GM21526 (cell line): ENCODE data around the gene CTDSPL.

Experiments
- ATAC-seq: cut with Tn5 transposase; IDR thresholded peaks from one replicate; pipeline ENCODE4 v1.9.1; 2021; ENCODE audit warnings: moderate library complexity; ENCODE audit not compliant: unreplicated experiment, low FRiP score

Gene CTDSPL

DNA sequence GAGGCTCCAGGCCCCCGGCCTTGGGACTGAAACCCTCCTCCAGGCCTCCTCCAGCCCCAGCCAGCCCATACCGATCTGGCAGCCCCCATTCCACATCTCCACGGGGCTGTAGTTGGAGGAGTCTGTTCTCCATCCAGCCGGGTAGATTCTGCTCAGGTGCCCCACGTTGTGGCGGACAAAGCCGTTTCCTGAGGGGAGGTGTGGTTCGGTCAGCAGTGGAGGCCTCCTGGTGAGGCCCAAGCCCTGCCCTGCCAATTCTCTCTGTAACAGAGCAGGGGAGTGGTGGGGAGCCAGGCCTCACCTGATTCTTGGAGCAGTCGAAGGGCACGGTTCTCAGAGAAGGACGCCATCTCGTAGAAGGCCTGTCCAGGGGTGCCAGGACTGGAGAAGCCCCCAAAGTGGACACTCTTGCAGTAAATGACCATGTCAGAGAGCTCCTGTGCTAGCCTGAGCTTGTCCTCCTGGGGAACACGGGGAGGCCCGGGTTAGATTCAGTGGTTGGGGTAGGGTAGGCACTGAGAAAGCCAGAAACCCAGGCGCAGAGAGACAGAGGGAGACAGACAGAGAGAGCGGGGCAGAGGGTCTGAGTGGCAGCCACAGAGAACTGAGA is 147.4 kb downstream of the CTDSPL start:
- no peak for ATAC-seq

DNA sequence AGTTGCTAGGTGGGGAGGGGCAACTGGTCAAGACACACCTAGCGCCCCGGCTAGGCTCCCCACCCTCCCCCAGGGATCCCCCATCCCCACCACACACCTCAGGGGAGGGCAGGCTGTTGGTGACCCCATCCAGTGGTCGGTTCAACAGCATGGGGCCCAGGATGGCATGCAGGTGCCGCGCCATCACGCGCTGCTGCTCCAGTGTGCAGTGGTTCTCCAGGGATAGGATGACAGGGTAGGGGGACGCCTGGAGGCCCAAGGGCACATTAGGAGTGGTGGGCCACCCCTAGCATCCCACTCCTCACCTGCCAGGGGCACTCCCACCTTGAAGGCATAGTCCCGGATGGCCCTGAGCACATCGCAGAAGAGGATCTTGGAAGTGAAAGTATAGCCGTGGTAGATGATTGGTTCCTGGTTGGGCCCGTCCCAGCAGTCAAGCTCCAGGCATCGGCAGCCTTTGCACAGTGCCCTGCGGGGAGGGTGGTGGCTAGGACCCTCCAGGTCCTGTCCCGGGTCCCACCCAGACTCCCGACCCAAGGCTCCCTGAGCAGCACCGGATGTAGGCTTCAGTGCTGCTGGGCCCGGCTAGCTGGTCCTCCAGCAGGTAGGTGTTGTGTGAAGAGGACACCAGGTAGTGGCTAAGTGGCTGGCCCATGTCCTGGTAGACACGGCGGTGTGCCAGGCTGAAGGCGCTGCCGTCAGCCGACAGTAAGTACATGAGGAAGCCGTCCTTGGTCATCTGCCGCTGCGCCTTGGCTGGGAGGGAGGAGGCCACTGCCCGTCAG is 148.3 kb downstream of the CTDSPL start:
- ATAC-seq: no peak

DNA sequence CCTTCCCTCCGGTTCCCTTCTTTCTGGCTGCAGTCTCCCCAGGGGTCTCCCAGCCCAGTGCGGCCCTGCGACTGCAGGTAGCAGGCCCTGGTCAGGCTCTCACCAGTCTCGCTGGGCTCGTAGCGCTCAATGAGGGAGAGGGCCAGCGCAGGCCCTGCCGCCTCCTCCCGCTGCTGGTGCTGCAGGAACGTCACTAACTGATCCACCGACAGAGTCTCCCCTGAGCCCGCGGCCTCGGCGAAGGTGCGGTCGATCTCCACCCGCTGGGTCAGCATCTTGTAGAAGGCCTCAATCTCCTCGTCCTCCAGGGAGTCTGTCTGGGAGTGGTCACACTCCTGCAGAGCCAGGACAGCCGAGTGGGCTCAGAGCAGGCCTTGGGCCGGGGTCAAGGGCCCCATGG is 149.4 kb downstream of the CTDSPL start:
- no peak for ATAC-seq

DNA sequence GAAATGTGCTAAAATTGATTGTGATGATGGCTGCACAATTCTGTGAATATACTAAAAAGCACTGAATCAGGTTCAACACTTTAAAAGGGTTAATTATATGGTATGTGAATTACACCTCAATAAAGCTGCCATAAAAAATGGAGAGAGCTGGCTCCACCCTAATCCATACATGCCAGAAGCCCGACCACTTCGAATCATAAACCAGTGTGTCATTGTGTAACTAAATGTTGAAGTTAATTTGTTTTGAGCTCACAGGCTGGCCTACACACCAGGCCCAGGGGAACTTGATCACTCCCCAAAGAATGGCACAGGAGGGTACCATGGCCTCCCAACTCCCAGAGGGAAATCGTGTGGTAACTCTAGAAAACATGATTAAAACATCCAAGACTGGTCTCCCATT is 153.8 kb downstream of the CTDSPL start:
- ATAC-seq: no peak

DNA sequence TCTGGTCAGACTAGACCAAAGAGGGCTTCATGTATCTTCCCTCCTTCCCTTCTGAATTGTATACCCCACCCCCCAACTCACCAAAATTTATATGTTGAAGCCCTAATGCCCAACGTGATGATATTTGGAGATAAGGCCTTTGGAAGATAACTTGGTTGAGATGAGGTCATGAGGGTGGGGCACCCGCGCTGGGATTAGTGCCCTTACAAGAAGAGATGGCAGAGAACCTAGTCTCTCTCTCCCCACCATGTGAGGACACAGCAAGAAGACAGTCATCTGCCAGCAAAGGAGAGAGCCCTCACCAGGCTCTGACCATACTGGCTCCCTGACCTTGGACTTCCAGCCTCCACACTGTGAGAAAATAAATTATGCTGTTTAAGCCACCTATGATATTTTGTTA is 154.3 kb downstream of the CTDSPL start:
- no peak for ATAC-seq

DNA sequence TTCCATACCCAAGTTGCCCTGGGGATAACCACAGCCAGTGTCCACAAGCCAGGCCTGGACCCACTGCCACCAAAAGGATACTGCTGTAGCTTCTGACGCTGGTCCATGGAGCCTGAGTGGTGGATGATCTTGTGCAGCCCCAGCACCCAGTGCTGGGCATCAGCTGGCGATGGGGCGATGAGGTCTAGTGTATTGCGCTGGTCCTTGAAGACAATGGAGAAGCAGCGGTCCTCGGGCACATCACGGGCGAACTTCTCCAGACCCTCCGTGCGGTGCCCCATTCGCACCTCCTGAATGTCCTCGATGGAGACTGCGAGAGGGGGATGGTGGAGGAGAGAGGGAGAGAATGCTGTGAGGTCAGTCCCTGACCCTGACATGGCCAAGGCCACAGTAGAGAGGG is 154.7 kb downstream of the CTDSPL start:
- no peak for ATAC-seq

DNA sequence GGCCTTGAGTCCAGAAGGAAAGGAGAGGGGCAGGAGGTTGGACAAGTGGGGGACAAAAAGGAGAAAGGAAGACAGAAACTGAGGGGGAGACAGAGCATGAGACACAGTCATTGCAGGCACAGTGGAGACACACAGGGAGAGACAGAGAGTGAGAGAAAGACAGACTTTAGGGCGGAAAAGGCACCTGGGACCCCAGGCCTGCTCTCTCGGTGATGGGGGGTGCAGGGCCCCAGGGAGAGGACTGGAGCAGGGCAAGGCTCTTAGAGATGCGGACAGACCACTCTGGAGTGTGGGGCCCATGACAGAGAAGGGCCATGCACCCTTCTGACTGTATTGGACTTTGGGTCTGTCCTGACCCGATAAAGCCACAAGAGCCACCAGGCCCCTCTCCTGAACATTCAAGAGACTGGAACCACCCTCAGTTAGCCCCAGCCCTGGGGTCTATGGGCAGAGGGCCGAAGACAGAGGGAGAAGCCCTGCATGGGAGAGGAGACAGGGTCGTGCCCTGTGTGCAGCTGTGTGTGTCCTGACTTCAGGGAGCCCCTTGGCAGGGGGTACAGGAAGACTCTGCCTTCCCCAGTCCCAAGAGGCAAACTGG is 155.3 kb downstream of the CTDSPL start:
- no peak for ATAC-seq

DNA sequence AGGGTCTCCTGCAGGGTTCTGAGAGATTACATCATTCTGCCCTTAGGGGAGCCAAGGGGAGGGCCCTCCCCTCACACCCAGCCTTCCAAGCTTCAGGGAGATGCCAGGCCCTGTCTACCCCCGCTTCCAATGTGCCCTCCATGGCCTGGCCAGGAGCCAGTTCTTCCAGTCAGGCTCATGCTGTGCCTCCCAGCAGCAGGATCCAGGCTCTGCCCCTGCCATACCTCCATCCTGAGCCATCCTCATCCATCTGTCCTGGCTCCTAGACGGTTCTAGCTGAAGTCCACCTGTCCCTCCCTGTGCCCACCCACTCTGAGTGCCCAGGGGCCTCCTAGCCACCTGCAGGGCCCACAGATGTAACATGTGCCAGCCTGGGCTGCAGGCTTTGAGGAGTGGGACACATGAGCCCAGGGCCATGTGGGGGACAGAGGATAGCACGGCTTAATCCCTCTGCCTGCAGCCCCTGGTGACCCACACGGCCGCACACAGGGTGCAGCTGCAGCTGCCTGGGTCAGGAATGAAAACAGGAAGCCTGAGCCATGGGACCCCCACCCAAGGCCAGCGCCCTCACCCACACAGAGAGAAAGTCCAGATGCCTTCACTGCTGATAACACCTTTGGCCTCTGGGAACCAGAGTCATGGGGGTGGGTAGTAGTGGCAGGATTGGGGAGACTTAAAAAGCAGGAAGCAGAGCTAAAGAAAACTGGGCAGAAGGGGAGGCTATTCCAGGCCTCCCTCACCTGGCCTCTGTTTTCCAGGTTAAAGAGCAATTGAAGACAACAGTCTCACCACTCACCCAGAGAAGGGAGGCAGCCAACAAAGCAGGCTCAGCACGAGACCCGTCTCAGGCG is 156.0 kb downstream of the CTDSPL start:
- no peak for ATAC-seq

DNA sequence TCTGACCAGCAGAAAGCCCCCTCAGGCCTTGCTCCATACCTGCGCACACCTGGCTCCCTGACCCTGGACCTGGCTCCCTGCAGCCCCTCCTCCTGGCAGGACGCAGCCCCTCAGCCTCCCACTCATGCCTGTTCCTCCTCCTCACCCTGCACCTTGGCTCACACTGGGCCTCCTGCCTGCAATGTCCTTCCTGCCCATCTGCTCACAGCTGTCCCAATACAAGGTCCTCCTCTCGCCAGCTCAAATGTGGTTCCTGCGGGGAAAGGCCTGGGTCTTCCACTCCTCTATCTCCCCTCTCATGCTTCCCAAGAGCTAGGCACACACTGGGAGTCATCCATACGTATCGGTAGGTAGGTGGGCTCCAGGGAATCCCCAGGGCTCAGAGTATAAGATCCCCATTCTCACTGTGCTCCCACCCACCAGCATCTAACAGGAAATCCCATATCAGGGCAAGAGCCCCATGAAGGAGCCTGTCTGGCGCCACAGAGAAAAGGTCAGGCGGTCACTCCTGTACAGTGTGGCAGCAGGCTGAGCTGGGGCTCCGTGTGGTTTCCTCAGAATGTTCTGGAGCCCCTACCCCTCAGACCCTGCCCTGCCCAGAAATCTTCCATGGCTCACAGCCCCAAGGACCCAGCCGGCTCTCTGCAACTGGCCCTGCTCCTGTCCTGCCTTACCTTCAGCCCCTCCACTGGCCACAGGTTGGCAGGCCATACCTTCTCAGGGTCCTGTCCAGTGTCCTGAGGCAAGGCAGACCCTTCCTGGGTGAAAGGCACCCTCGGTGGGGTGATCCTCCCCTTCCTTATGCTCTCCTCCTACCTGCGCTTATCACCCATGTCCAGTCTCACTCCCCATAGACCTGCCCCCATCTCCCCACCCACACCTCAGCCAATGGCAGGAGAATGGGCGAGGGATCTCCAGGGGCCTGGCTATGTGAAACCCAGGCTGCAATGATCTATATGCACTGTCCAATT is 156.9 kb downstream of the CTDSPL start:
- no peak for ATAC-seq

DNA sequence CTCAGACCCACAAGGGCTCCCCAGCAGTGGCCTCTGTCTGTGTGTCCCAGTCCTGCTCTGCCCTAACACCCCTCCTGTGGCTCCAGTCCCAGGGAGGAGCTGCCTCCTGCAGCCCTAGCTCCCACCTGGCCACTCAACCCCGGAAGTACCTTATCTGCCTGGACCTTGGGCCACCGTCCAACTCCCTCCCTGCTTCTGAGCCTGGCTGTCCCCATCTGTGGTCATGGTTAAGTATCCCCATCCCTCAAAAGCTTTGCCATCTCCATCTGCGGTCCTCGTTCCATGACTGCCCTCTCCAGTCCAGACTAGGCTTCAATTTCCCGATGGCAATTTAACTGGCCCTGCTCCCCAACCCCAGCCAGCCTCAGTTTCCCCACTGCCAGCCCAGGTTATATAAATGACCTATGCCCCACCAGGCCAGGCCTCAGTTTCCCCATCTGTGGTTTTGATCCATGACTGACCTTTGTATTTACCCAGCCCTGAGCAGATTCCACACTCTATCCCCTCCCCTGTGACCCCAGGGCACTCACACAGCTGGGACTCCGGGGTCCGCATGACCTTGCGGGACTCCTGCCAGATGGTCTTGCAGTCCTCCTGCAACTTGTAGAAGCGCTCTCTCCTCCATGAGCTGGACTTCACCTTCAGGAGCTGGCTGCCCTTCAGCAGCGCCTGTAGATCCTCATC is 158.1 kb downstream of the CTDSPL start:
- no peak for ATAC-seq

DNA sequence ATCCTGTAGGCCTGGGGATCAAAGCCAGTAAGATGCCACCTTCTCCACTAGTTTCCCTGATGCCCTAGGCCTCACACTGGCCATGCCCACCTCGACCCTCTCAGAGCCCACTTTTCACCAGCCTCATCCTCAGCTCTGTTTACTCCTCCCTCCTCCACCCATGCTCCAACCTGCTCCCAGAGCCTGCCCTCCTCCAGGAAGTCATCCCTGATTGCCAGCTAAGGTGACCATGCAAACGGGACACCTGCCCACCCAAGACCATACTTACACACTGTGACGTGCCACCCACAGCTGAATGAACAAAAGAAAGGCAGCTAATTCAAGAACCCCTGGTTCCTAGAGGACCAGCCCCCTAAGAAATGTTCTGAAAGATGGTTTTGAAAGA is 158.7 kb downstream of the CTDSPL start:
- no peak for ATAC-seq

DNA sequence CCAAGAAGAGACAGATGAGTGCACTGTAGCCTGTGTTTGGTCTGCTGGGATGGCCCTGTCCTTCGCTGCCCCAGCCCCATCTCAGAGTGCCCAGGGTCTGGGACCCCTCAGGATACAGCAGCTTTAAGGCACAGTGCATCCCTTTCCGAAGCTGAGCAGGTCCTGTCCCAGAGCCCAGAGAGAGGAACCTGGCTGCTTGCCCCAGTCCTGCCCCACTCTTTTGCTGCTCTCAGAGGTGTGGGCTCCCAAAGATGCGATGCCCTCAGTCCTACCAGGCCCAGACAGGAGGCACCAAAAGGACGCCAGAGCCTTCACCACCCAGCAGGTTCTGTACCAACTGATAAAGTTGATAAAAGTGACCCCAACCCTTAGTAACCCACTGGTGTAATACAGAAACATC is 159.5 kb downstream of the CTDSPL start:
- no peak for ATAC-seq

DNA sequence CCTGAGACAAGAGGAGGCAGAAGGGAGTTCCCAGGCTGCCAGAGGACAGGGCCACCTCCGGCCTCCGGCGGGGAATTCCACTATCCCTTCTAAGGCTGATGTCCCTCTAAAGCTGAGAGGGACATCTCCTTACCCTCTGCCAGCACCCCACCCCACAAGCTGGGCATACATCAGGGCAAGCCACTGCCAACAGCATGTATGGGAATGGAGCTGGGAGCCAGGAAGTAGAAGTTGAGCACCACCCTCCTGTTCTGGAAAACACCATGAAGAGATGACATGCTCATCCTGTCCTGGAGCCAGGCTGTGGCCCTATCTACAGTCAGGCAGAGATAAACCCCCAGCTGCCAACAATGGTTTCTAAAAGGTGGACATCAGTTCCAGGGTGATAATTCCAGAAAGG is 160.6 kb downstream of the CTDSPL start:
- ATAC-seq: no peak

DNA sequence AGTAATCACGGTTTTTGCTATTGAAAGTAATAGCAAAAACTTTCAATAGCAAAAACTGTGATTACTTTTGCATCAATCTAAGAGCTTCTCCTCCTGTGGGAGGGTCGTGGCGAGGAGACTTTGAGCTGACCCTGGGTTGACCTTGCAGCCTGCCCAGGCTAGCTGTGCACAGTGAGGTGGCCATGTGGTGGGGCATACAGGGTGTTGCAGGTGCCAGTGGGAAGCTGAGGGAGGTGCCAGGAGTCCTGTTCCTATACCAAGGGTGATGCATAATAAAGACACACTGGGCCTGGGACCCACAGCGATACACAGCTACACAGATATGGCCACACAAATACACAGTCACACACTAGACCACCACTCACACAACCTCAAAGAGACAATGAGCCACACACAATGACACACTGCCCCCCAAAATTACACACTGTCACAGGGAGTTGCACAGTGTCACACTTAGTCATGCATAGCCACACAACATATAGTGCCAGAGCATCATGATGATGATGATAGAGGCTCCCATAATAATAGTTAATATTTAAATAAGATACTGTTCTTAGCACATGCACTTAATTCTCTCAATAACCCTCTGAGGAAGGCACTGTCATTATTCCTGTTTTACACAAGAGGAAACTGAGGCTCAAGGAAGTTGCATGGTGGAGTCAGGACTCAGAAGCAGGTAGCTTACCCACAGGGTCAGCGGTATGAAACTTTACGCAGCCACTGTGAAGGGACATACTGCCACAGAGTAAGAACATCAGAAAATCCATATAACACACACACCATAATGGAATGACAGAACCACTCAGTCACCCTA is 161.4 kb downstream of the CTDSPL start:
- ATAC-seq: no peak

DNA sequence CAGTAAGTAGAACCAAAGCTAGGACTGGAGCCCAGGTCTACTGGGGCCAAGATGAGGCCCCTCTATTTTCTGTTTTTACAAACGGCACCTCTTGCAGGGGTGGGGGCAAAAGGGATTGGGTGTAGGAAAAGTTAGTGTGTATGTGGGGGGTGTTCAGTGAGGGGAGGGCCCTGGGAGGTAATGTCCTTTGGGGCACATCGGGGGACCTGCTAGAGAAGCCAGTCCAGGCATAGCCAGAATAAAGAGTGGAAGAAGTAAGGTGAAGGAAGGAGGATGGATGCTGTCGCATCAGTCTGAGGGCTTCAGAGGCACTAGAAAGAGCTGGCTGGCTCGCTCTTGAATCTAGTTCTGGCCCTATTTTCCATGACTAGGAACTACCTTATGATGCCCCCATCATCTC is 165.2 kb downstream of the CTDSPL start:
- no peak for ATAC-seq

DNA sequence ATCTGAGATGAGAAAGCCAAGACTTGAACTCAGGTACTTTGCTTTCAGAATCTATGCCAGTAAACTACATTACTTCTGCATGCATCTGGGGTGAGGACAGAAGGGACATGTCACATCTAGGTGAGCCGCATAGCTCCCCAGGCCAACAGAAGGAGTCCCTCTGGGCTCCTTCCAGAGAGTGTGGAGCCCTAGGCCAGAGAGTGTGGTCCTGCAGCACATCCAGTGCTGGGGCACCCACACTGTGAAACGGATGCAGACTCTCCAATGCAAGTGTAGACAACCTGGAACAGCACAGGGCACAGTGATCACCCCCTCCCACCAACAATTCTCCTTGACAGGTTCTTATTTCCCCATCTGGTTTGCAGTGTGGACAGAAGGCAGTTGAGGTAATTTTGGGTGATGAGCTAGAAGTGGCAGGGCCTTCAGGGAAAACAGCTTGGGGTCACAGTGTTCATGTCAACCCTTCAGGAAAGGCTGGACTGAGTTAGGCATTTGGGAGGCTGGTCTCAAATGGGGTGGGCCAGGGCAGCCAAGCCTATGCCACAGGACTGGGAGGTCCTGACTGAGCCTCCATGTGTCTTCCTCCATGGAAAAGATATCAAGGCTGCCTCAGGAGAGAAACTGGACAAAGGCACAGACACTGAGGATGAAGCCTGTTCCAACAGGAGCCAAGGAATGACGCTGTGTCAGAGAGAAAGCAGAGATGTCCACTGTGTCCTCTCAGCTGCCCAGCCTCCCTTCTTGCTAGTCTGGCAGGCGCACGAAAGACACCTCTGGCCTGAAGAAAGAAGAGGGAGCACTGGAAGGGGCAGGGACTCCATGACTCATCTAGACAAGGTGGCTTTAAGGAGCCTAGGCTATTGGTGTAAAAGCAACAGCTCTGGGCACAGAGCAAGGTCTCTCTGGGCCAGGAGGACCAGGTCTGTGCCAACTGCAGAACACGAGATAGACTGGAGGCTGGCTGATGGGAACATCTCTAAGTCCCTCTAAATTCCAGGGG is 166.1 kb downstream of the CTDSPL start:
- no peak for ATAC-seq

DNA sequence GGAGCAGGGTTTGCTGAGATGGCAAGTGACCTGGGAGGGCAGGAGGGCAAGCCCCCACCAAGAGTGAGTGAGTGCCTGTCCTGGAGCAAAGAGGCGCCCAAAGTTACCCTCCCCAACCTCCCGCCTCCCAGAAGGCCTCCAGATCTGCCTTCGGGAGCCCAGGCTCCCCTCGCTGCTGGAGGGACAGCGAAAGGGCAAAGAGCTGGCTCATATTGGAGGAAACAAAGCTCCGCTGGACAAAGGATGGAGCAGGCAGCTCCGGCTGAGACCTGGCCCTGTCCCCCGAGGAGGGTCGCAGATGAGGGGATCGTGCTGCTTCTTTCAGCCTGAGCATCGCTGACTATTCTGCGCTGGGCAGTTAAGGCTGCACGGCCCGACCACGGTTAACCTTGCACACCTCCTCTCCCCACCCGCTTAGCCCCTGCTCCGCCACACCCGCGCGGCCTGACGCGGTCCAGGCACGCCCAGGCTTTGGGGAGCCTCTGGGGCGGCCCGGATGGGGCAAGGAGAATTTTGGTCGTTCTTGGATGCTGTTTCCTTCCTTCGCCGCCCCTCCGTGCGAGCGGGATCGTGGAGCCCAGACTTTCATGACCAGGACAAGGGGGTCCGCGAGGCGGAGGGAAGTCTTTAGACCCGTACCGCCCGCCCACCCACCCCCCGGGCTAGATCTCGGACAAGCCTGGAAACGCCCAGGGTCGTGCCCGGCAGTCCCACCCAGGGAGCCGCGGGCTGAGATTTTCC is 167.1 kb downstream of the CTDSPL start:
- no peak for ATAC-seq
